ENCODE results near the gene YARS2. TPM values are rescaled to one million over a fixed set of nuclear protein-coding genes. Genes with fewer than 3 reads are reported as not detected.

The YARS2 gene
- total and polyA plus RNA-seq, 2 of the 13 experiments (the other 11 are each of a cell fraction or from before 2014, with no cell fraction given): 17.9 to 39.6 TPM

GRCh38 chr12:32698285-32698684 lies 57.4 kb downstream of the YARS2 start:
- H3K4me3 ChIP-seq (replicated peaks in 1 of 3; ENCODE audit: insufficient read depth in 1 of 3, low read depth in 2 of 3, low read length in 3 of 3): no peak overlapping the region
- no peak overlapping the region for H3K9ac ChIP-seq (ENCODE audit: insufficient read depth, low read depth, low read length)
- no peak overlapping the region for H2AFZ ChIP-seq (ENCODE audit: low read length)
- no TSS peak for BruUV-seq (replicated peaks)
- peaks cover 48% of the 10 kb centered on the region for H3K79me2 ChIP-seq (ENCODE audit: insufficient read depth, low read length)
- H3K9me3 ChIP-seq (ENCODE audit: low read length): no peaks in the 10 kb centered on the region; the same call in 1 of the 2 replicates
- no peak overlapping the region for H3K27ac ChIP-seq (ENCODE audit: extremely low read length, insufficient read depth, low read length)
- WGBS (ENCODE audit: low lambda C conversion rate): 94% methylated on average over 2 of the region's 2 CpGs
- ChIA-PET CTCF (ENCODE audit: low intra/inter-chr PET ratio, low total read pairs) (no interaction called here), POLR2A (no interaction called here)
- H3K27me3 ChIP-seq (ENCODE audit: control insufficient read depth in 1 of 2, insufficient read depth in 2 of 2, low read length in 2 of 2): no peaks in the 10 kb centered on the region
- no peak for FAIRE-seq
- TF ChIP-seq NBN (conservative IDR thresholded peaks at IDR 0.05): no peak
- no peak for TF ChIP-seq POLR2AphosphoS5 (IDR thresholded peaks at IDR 0.05; ENCODE audit: low read depth, low read length)
- TF ChIP-seq E2F5 (CRISPR knock-in tag; conservative IDR thresholded peaks at IDR 0.05): no peak
- TF ChIP-seq SOX5 (CRISPR knock-in tag; IDR thresholded peaks at IDR 0.05; ENCODE audit: borderline replicate concordance): no peak
- no peak for TF ChIP-seq CEBPG (CRISPR knock-in tag; IDR thresholded peaks at IDR 0.05)
- TF ChIP-seq TBX3 (IDR thresholded peaks at IDR 0.05; ENCODE audit: borderline replicate concordance): no peak
- no peak for TF ChIP-seq ZNF513 (CRISPR knock-in tag; conservative IDR thresholded peaks at IDR 0.05)
- no peak for TF ChIP-seq THAP7 (CRISPR knock-in tag; IDR thresholded peaks at IDR 0.05)
- TF ChIP-seq ATF2 (CRISPR knock-in tag; IDR thresholded peaks at IDR 0.05): no peak
- TF ChIP-seq ZNF232 (CRISPR knock-in tag; IDR thresholded peaks at IDR 0.05; ENCODE audit: borderline replicate concordance): no peak
- no peak for TF ChIP-seq ZNF790 (CRISPR knock-in tag; IDR thresholded peaks at IDR 0.05; ENCODE audit: borderline replicate concordance)
- no peak for ATAC-seq
- no peak overlapping the region for H3K4me2 ChIP-seq (ENCODE audit: low read depth, low read length)
- peaks cover 2 to 24% of the 10 kb centered on the region in 2 experiments; a peak in 4 of 5 replicates for H3K36me3 ChIP-seq (replicated peaks in 1 of 2; ENCODE audit: control insufficient read depth in 1 of 2, insufficient read depth in 2 of 2, low read length in 2 of 2)
- H3K4me1 ChIP-seq (ENCODE audit: insufficient read depth, low read length): no peaks in the 10 kb centered on the region
- no peak for DNase-seq (ENCODE audit: low spot score)
- in situ Hi-C loops (cut with HindIII; ENCODE audit: extremely low pct_ligation_motif_present, low pct_unique_long_range_greater_than_20kb) (no loop called here), intact Hi-C loops (cut with micrococcal nuclease; ENCODE audit: unreplicated experiment) (no loop called here)
- 0 out of 2 replicates have a peak, but pooled peaks cover 7% of the 10 kb centered on the region for H4K20me1 ChIP-seq (ENCODE audit: insufficient read depth, low read length)

Measured in HepG2 (cell line).